Immature natural killer cell (primary cell): ENCODE results near the gene CD109. TPM values are rescaled to one million over a fixed set of nuclear protein-coding genes. Genes with fewer than 3 reads are reported as not detected.
A peak's percentile ranks its signal among the peaks of the same experiment; 100 is the strongest.

Experiments used
- DNase-seq, 3 donors: peaks; one replicate each; pipeline ENCODE4 v3.0.0; 2022; ENCODE audit warnings: mixed read lengths in 1 of 3
- H3K27ac Mint-ChIP-seq, 6 donors: one replicate each; pipeline ENCODE4 v1.8.0; 2020; ENCODE audit warnings: mixed read lengths in 6 of 6, mild to moderate bottlenecking in 5 of 6, inconsistent platforms in 4 of 6, moderate library complexity in 3 of 6
- H3K27me3 Mint-ChIP-seq, 3 donors: one replicate each; pipeline ENCODE4 v1.8.0; 2020 to 2021; ENCODE audit warnings: low read depth in 3 of 3, mild to moderate bottlenecking in 3 of 3, mixed read lengths in 3 of 3, moderate library complexity in 3 of 3, inconsistent platforms in 1 of 3
- H3K36me3 Mint-ChIP-seq, 3 donors: one replicate each; pipeline ENCODE4 v1.8.0; 2020; ENCODE audit warnings: mixed read lengths in 3 of 3, inconsistent platforms in 2 of 3, mild to moderate bottlenecking in 2 of 3
- H3K4me1 Mint-ChIP-seq, 2 donors: one replicate each; pipeline ENCODE4 v1.8.0; 2020; ENCODE audit warnings: inconsistent platforms in 2 of 2, mild to moderate bottlenecking in 2 of 2, mixed read lengths in 2 of 2, moderate library complexity in 1 of 2
- H3K4me3 Mint-ChIP-seq, 5 donors: one replicate each; pipeline ENCODE4 v1.8.0; 2020; ENCODE audit warnings: mild to moderate bottlenecking in 5 of 5, mixed read lengths in 5 of 5, inconsistent platforms in 3 of 5, moderate library complexity in 3 of 5
- H3K9me3 Mint-ChIP-seq, 6 donors: one replicate each; pipeline ENCODE4 v1.8.0; 2020; ENCODE audit warnings: mild to moderate bottlenecking in 6 of 6, mixed read lengths in 6 of 6, inconsistent platforms in 4 of 6, moderate library complexity in 3 of 6
- polyA plus RNA-seq, 3 donors: library from polyadenylated mRNA; unstranded; fragments of 300-500 nt; fragmentation: Illumina TruSeq; gene quantifications; one replicate each; pipeline ENCODE4 v1.2.3, GENCODE V29; 2021

Gene CD109
- polyA plus RNA-seq = under 1 TPM in 2 of 3 donors, not detected in 1; 0.04 to 0.09 TPM

DNA sequence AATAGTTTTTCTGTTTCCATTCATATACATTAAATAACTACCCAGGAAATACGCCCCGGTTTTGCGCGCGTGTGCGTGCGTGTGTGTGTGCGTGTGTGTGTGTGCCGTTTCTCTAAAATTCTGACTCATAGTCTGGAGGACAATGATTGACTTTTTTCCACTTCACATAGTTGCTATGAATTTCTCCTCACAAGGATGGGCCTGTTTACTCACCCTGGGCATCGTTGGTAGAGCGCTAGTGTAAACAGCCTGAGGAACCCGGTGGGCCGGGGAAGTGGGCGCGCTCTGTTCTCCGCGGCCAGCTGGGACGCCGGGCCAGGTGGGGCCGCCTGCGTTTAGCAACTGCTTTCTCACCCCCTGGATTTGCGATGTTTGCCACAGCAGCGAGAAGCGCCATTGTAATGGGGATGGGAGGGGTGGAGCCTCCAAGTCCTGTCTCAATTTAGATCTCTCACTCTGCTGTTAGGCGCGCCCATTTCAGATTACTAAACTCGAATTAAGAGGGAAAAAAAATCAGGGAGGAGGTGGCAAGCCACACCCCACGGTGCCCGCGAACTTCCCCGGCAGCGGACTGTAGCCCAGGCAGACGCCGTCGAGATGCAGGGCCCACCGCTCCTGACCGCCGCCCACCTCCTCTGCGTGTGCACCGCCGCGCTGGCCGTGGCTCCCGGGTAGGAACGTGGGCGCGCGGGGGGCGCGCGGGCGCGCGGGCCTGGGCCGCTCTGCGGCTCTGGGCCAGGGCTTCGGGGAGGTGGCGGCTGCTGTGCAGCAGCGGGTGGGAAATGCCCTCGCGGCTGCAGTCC lies at the start of gene CD109:
Gene CD109, plus strand, starts transcription at position 585 of the 803 bp plus-strand sequence. Its CDS starts 13 bp downstream, at position 598.
- DNase-seq = peak; percentile 7 to 26 (median 22)
- Mint-ChIP-seq H3K27ac (peak within 1 kb of the TSS in 3 of 6 donors; percentile 2 to 58 (median 41)), H3K4me3 (peak within 1 kb of the TSS; percentile 76 to 84 (median 82)), H3K9me3 (peaks cover 0 to 2% (median 0%) of the 10 kb centered on the region in 6 donors), H3K27me3 (peaks cover 0 to 2% (median 0%) of the 10 kb centered on the region in 3 donors), H3K36me3 (no peaks in the 10 kb centered on the region), H3K4me1 (peaks cover 11 to 26% of the 10 kb centered on the region in 2 donors)

DNA sequence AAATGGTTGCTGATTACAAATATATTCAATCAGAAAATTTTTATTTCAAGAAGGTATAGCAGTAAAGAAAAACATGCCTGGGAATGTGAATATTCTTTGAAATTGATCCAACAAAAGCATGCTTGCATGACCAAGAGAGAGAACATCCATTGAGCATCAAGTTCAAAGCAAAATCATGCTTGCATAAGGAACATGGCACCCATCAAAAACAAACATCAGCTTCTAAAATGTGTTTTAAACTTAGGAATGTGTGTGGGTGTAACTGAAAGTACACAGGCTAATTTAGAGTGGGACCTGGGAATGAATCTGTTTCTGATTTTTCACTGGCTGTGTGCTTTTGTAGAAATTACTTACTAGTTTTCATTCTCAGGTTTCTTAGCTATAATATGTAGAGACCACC lies 47.8 kb upstream of the CD109 start:
- Mint-ChIP-seq H3K36me3 (peaks cover 2 to 15% (median 5%) of the 10 kb centered on the region in 3 donors), H3K9me3 (no peaks in the 10 kb centered on the region), H3K4me3 (no peak overlapping the region), H3K4me1 (peaks cover 15 to 39% of the 10 kb centered on the region in 2 donors), H3K27me3 (peaks cover 0 to 3% (median 2%) of the 10 kb centered on the region in 3 donors), H3K27ac (no peak overlapping the region)
- DNase-seq = no peak

DNA sequence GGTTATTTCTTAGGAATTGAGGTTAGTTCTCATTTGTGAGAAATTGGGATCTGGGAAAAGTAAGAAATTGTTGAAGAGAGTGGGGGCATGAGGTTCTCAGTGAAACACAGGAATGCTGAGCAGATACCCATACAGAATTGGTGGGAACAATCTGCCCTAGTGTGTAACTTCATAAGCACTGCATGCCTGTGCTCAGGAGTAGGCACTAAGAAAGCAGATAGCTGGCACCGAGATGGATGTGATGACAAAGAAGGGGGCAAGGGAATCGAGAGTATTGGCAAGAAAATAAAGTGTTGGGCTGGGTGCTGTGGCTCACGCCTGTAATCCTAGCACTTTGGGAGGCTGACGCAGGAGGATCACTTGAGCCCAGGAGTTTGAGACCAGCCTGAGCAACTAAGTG lies 46.2 kb upstream of the CD109 start:
- no peak for DNase-seq
- Mint-ChIP-seq H3K36me3 (peaks cover 2 to 15% (median 5%) of the 10 kb centered on the region in 3 donors), H3K4me1 (peaks cover 22 to 43% of the 10 kb centered on the region in 2 donors), H3K27ac (peak overlapping the region in 1 of 6 donors; percentile 44), H3K4me3 (no peak overlapping the region), H3K27me3 (peaks cover 0 to 7% (median 6%) of the 10 kb centered on the region in 3 donors), H3K9me3 (no peaks in the 10 kb centered on the region)

- H3K27me3 Mint-ChIP-seq = peaks cover 0 to 7% (median 6%) of the 10 kb centered on the region in 3 donors
- peak overlapping the region; percentile 97 to 100 (median 99) for H3K4me3 Mint-ChIP-seq
- peaks cover 2 to 9% (median 5%) of the 10 kb centered on the region in 3 donors for H3K36me3 Mint-ChIP-seq
- peak; percentile 62 to 69 (median 68) for DNase-seq
- no peaks in the 10 kb centered on the region for H3K9me3 Mint-ChIP-seq
- H3K27ac Mint-ChIP-seq = peak overlapping the region; percentile 90 to 97 (median 95)
- peaks cover 37 to 57% of the 10 kb centered on the region in 2 donors for H3K4me1 Mint-ChIP-seq
Observed at GRCh38 chr6:73652637-73653570, 43.1 kb upstream of the CD109 start.

DNA sequence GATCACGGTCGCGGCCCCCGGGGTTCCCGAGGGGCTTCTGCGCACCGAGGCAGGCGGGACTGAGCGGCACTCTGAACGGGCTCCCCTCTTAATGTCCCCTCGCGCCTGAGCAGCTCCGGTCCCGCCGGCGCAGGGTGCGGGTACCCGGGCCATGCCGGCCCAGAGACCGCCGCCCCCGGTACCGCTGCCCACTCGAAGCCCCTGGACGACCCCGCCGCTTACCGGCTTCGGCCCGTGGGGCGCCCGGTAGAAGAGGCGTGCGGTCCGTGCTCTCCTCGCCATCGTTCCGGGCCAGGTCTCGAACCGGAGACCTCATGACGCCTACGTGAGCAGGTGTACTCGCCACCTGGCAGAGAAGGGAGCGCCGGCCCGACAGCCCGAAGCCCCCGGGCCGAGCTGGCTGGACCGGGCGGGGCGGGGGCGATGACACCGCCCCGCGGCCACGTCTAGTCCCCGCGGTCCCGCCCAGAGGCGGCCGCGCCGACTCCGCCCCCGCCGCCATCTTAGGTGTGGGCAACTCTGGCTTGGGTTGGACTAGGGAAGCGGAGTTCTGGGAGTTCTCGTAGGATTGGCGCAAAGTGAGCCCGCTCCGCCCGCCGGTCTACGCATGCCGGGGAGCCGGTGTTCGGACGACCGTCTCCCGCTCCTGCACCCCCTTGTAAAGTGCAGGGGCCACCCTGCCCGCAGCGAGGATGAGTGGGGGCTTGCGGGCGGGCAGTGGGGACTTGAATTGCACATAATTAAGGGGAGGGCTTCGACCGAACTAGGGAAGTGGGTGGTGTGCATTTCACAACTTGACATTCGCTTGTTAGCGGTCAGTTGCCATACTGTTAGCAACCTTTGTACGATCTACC lies 42.2 kb upstream of the CD109 start, which contains the start of gene SLC17A5:
Gene SLC17A5, minus strand, starts transcription at position 422 of the 854 bp plus-strand sequence. Its CDS starts 106 bp downstream, at position 316.
- H3K36me3 Mint-ChIP-seq = peaks cover 2 to 5% (median 5%) of the 10 kb centered on the region in 3 donors
- H3K4me1 Mint-ChIP-seq = peaks cover 40 to 62% of the 10 kb centered on the region in 2 donors
- H3K9me3 Mint-ChIP-seq = no peaks in the 10 kb centered on the region
- H3K27ac Mint-ChIP-seq = peak within 1 kb of the TSS; percentile 90 to 97 (median 95)
- peak within 1 kb of the TSS; percentile 97 to 100 (median 99) for H3K4me3 Mint-ChIP-seq
- peaks cover 0 to 7% (median 6%) of the 10 kb centered on the region in 3 donors for H3K27me3 Mint-ChIP-seq
- DNase-seq = peak; percentile 86 to 88 (median 87)

GRCh38 chr6:73655341-73655917 lies 40.6 kb upstream of the CD109 start:
- H3K27me3 Mint-ChIP-seq = peaks cover 0 to 7% (median 6%) of the 10 kb centered on the region in 3 donors
- H3K36me3 Mint-ChIP-seq = peaks cover 0 to 2% (median 0%) of the 10 kb centered on the region in 3 donors
- H3K4me1 Mint-ChIP-seq = peaks cover 40 to 62% of the 10 kb centered on the region in 2 donors
- H3K27ac Mint-ChIP-seq = peak overlapping the region; percentile 85 to 96 (median 92)
- H3K4me3 Mint-ChIP-seq = peak overlapping the region; percentile 64 to 98 (median 98)
- DNase-seq = no peak
- H3K9me3 Mint-ChIP-seq = no peaks in the 10 kb centered on the region

GRCh38 chr6:73656531-73657145 lies 39.4 kb upstream of the CD109 start:
- peak overlapping the region in 4 of 5 donors; percentile 42 to 80 (median 53) for H3K4me3 Mint-ChIP-seq
- H3K27me3 Mint-ChIP-seq = peaks cover 0 to 7% (median 4%) of the 10 kb centered on the region in 3 donors
- H3K4me1 Mint-ChIP-seq = peaks cover 39 to 56% of the 10 kb centered on the region in 2 donors
- no peaks in the 10 kb centered on the region for H3K36me3 Mint-ChIP-seq
- H3K27ac Mint-ChIP-seq = peak overlapping the region; percentile 73 to 93 (median 88)
- H3K9me3 Mint-ChIP-seq = no peaks in the 10 kb centered on the region
- DNase-seq = no peak

DNA sequence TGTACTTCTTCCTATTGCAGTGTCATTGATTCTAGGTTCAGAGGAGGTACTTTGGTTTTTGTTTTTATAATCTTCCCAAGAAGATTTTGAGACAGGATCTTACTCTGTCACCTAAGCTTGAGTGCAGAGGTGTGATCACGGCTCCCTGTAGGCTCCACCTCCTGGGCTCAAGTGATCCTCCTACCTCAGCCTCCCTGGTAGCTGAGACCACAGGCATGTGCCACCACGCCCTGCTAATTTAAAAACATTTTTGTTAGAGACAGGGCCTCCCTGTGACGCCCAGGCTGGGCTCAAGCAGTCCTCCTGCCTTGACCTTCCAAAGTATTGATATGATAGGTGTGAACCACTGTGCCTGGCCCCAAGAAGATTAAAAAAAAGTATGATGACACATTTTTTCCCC lies 38.8 kb upstream of the CD109 start:
- Mint-ChIP-seq H3K27me3 (peaks cover 0 to 9% (median 4%) of the 10 kb centered on the region in 3 donors), H3K4me3 (peak overlapping the region; percentile 42 to 80 (median 49))
- DNase-seq = peak; percentile 44 to 64 (median 63)

GRCh38 chr6:73664701-73665100 lies 31.3 kb upstream of the CD109 start:
- no peaks in the 10 kb centered on the region for H3K4me1 Mint-ChIP-seq
- H3K9me3 Mint-ChIP-seq = no peaks in the 10 kb centered on the region
- no peak overlapping the region for H3K27ac Mint-ChIP-seq
- no peak for DNase-seq
- H3K27me3 Mint-ChIP-seq = peaks cover 0 to 3% (median 3%) of the 10 kb centered on the region in 3 donors
- H3K36me3 Mint-ChIP-seq = no peaks in the 10 kb centered on the region
- no peak overlapping the region for H3K4me3 Mint-ChIP-seq

More for the DNA sequence above, 38.8 kb upstream of the CD109 start:
- no peaks in the 10 kb centered on the region for H3K36me3 Mint-ChIP-seq
- no peaks in the 10 kb centered on the region for H3K9me3 Mint-ChIP-seq
- H3K27ac Mint-ChIP-seq = peak overlapping the region; percentile 73 to 93 (median 88)
- H3K4me1 Mint-ChIP-seq = peaks cover 37 to 50% of the 10 kb centered on the region in 2 donors

- Mint-ChIP-seq H3K4me3 (no peak overlapping the region), H3K4me1 (no peaks in the 10 kb centered on the region), H3K27ac (no peak overlapping the region), H3K36me3 (no peaks in the 10 kb centered on the region), H3K9me3 (no peaks in the 10 kb centered on the region), H3K27me3 (peaks cover 0 to 4% (median 3%) of the 10 kb centered on the region in 3 donors)
- DNase-seq = no peak
Observed at GRCh38 chr6:73665686-73666319, 30.2 kb upstream of the CD109 start.

DNA sequence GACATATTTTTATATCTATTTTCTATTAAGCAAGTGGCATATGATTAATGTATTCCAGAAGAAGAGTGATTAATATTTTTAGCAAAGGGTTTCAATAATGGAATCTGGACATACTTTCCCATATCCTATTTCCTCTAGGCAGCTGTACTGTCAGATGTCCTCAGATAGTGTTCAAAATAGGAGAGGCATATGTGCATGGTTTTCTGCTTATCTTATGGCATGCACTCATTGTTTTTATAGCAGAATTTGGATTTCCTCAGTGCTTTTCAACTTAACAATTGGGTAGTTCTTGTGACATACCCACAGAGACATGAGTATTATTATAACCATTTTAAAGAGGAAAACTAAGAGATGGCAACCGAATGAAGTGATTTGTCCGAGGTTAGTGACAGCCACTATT lies 29.6 kb upstream of the CD109 start:
- DNase-seq = no peak
- H3K36me3 Mint-ChIP-seq = no peaks in the 10 kb centered on the region
- no peaks in the 10 kb centered on the region for H3K9me3 Mint-ChIP-seq
- peaks cover 0 to 4% (median 3%) of the 10 kb centered on the region in 3 donors for H3K27me3 Mint-ChIP-seq
- no peak overlapping the region for H3K4me3 Mint-ChIP-seq
- H3K27ac Mint-ChIP-seq = no peak overlapping the region
- no peaks in the 10 kb centered on the region for H3K4me1 Mint-ChIP-seq
